ENCODE measurements around the gene CDX4.
"Not testable (repeated sequence)": the region's sequence is repeated elsewhere in the genome, so short reads cannot be mapped to it uniquely, and the experiment has no call there.

The CDX4 gene

GRCh38 chrX:73446831-73447230 lies at the start of gene CDX4:
TSS of gene CDX4 (plus strand) at chrX:73447053. CDS start at chrX:73447254, 201 bp downstream.
- DNase-seq = no peak

- DNase-seq = no peak
These were observed 48.5 kb upstream of the CDX4 start for GRCh38 chrX:73398185-73398914.

- no peak for DNase-seq
These were observed 46.6 kb upstream of the CDX4 start for GRCh38 chrX:73400136-73400748.

GRCh38 chrX:73401591-73402266 lies 45.1 kb upstream of the CDX4 start:
- no peak for DNase-seq

GRCh38 chrX:73412930-73413329 lies 33.9 kb upstream of the CDX4 start:
- DNase-seq = no peak

GRCh38 chrX:73447311-73447794 lies 500 bp downstream of the CDX4 start:
- DNase-seq = no peak

GRCh38 chrX:73448379-73448778 lies 1.5 kb downstream of the CDX4 start:
- DNase-seq = no peak

GRCh38 chrX:73455171-73455570 lies 8.3 kb downstream of the CDX4 start:
- no peak for DNase-seq

- no peak for DNase-seq
These were observed 10.5 kb downstream of the CDX4 start for GRCh38 chrX:73457306-73457705.

- no peak for DNase-seq
These were observed 21.5 kb downstream of the CDX4 start for GRCh38 chrX:73468376-73468775.

- DNase-seq = no peak
These were observed 32.1 kb downstream of the CDX4 start for GRCh38 chrX:73478961-73479360.

- no peak for DNase-seq
These were observed 34.7 kb downstream of the CDX4 start for GRCh38 chrX:73481521-73481920.

GRCh38 chrX:73490661-73491060 lies 43.8 kb downstream of the CDX4 start:
- DNase-seq = no peak

- not testable (repeated sequence) for DNase-seq
These were observed 45.3 kb downstream of the CDX4 start for GRCh38 chrX:73492178-73492577.
